Measurements from ENCODE around the gene KIT.
"Not testable (repeated sequence)": the region's sequence is repeated elsewhere in the genome, so short reads cannot be mapped to it uniquely, and the experiment has no call there.

KIT gene

GRCh38 chr4:54657551-54658251 lies at the start of gene KIT:
KIT (plus strand) TSS chr4:54657957; CDS start chr4:54658015, 58 bp downstream.
- DNase-seq (ENCODE audit: low read depth, low spot score) = peak; percentile 87

GRCh38 chr4:54609310-54609709 lies 48.4 kb upstream of the KIT start:
- no peak for DNase-seq (ENCODE audit: low read depth, low spot score)

DNA sequence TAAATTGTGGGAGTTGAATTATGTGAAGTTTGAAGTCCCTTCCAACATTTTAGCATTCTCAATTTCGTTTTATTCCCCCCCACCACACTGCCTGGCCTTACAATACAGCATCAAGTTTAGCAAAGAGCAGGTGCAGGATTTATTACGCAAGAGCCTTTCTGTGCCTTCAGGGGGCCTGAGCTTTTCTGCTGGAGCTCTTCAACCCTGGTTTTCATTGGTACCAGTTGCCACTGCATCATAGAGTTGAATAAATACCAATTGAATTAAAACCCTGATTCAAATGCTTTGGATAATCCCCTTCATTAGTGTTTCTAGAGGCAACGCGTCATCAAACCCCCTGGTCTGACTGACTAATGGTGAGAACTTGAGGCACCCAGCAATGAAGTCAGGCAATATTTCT lies 43.6 kb upstream of the KIT start:
- no peak for DNase-seq (ENCODE audit: low read depth, low spot score)

DNA sequence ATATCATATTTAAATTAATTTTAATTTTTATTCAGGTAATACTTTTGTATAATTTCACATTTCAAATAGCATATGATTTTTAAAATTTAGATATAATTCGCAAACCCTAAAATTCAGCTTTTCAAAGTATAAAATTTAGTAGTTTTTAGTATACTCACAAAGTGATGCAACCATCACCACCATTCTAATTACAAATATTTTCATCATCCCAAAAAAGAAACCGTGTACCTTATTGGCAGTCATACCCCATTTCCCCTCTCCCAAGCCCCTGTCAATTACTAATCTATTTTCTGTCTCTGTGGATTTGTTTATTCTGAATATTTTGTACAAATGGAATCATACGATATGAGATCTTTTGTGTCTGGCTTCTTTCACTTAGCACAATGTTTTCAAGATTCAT lies 37.0 kb upstream of the KIT start:
- no peak for DNase-seq (ENCODE audit: low read depth, low spot score)

DNA sequence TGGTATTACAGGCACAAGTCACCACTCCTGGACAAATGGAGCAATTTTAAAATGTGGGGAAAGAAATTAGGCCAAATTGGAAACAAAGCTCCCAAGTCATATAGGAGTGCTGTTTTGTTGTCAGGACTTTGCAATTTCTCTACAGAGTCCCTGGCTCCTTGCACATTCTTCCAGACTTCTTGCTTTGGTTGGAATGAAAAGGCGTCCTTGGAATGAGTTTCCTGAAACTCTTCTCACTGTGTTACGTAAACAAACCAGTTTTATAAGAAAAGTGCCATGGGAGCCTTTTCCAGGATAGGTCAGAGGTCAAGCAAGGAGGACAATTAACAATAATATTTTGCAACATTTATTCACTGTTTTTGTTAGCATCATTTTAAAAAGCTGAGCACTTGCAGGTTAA lies 32.4 kb upstream of the KIT start:
- DNase-seq (ENCODE audit: low read depth, low spot score) = peak; percentile 27

DNA sequence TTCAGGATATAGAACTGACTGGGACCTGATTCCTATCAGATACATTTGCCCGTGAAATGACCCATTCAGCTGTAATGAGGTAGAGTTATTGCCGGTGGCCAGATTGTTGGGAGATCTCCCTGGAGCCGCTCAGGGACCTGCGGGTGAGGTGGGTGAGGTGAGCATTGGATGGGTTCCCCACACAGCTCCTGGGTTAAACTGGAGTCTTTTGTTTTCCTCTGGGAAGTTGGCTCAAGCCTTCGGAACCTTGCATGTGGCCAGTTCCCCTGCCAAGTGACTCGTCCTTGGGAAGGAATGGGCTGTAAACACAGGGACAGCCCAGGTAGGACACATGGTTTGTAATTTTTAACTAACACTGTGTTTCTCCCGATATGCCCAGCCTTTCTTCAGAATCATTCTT lies 31.6 kb upstream of the KIT start:
- DNase-seq (ENCODE audit: low read depth, low spot score) = peak; percentile 20

- no peak for DNase-seq (ENCODE audit: low read depth, low spot score)
These were observed 25.2 kb upstream of the KIT start for GRCh38 chr4:54632537-54632936.

- DNase-seq (ENCODE audit: low read depth, low spot score) = not testable (repeated sequence)
These were observed 24.5 kb upstream of the KIT start for GRCh38 chr4:54633102-54633740.

- no peak for DNase-seq (ENCODE audit: low read depth, low spot score)
These were observed 22.4 kb upstream of the KIT start for GRCh38 chr4:54635318-54635717.

GRCh38 chr4:54637325-54637724 lies 20.4 kb upstream of the KIT start:
- no peak for DNase-seq (ENCODE audit: low read depth, low spot score)

- DNase-seq (ENCODE audit: low read depth, low spot score) = not testable (repeated sequence)
These were observed 16.7 kb upstream of the KIT start for GRCh38 chr4:54641101-54641500.

- no peak for DNase-seq (ENCODE audit: low read depth, low spot score)
These were observed 14.6 kb upstream of the KIT start for GRCh38 chr4:54643172-54643571.

- DNase-seq (ENCODE audit: low read depth, low spot score) = no peak
These were observed 13.6 kb upstream of the KIT start for GRCh38 chr4:54643958-54644751.

GRCh38 chr4:54645830-54646229 lies 11.9 kb upstream of the KIT start:
- peak; percentile 37 for DNase-seq (ENCODE audit: low read depth, low spot score)

DNA sequence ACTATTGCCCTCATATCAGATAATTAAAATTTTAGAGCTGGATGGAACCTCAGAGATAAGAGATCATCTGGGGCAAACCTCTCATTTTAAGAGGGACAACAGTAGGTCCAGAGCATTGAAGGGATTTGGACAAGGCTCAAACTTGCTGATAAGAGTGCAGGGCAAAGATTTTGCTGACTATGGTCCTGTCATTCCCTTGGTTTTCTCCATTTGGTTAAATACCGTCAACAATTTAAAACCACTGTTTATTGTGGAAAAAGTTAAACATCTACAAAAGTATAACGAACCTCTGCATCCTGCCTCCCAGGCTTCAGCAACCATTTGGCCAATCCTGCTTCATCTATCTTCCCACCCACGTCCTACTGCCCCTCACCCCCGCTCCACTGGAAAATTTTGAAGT lies 10.7 kb upstream of the KIT start:
- DNase-seq (ENCODE audit: low read depth, low spot score) = no peak

- no peak for DNase-seq (ENCODE audit: low read depth, low spot score)
These were observed 6.7 kb upstream of the KIT start for GRCh38 chr4:54651050-54651449.

DNA sequence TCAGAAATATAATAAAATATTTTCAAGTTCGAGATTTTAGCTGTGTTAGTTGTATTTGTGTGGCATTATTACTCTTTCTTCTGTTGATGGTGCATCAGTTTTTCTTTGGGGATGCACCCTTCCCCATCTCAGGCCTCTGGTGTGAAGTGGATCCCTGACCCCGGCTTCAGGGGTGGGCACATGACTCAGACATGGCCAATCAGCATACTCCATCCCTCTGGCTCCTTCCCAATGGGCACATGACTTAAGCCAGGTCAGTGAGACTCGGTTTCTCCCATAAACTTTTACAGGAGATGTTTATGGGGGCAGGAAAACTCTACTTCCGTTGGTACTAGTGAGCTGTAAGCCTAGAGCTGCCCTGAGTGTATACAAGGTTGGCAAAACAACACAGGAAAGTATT lies 3.0 kb upstream of the KIT start:
- no peak for DNase-seq (ENCODE audit: low read depth, low spot score)

DNA sequence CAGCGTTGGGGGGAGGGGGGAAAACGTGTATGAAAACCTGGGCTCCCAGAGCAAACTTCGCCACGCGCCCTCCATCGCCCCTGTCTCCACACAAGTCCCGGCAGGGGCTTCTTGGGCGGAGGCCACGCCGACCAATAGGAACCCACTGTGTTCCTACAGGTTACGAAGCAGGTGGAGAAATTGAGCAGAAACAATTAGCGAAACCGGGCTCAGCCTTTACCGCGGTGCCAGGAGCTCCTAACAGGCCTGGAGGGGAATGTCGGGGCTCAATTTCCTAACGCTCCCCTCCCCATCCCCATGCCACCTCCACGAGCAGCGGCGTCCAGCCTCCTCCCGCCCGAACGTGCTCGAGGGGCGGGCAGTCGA lies 589 bp upstream of the KIT start:
- no peak for DNase-seq (ENCODE audit: low read depth, low spot score)

DNA sequence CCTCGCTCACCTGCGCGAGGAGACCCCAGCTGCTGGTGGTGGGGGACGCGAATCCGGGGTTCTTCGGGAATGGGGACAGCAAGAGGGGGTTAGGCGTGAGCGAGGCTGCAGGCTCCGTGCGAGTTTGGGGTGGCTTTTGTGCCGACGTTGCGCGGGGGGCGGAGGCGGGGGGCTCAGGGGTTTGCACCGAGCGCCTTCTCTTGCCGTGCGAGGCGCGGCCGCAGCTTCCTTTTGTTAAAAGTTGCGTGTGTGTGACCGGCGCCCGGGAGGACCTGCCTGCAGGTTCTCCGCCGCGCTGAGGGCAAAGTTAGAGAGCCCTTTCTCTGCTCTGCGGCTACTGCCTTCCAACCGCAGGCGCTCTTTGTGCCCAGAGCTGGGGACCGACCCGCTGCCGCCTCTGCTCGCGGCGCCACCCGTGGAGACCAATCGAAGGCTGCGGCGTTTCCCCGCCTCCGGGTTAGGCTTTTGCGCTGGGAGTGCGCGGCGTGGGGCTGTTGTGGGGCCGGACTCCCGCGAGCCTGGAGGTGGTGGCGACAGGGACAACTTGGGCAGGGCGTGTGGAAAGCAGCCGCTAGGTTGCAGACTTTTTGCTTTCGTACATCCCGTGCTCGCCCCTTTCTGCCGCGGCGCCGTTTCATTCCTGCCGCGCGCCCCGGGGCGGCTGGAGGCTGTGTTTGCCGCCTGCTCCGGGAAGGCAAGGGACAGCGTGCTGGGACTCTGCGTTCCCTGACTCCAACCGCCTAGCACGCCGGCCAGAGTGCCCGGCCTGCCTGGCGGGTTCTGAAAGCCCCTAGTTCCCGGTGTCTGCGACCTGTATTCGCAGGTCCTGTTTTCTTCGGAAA lies 716 bp downstream of the KIT start:
- DNase-seq (ENCODE audit: low read depth, low spot score) = peak; percentile 91

DNA sequence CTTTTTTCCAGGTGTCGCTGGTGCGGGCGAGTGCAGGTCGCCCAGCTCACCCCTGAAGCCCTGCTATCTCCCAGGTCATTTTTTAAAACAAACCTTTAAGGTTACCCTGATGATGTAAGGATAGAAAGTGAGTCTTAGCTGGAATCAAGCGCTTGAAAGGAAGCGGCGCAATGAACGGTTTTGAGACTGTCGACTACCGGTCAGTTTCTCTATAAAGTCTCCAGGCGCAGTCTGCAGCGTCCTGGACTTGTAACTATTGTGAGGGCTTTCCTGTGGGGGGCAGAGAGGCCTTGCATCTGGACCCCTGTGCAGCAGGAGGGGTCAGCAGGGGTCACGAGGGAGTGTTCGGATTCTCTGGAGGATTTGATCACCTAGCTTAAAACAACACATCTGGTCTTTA lies 1.6 kb downstream of the KIT start:
- peak; percentile 44 for DNase-seq (ENCODE audit: low read depth, low spot score)

GRCh38 chr4:54659749-54660535 lies 2.2 kb downstream of the KIT start:
- DNase-seq (ENCODE audit: low read depth, low spot score) = no peak

Data from ELF-1 (cell line).